WTC11 (cell line): ENCODE results near the gene ARVCF. TPM values are rescaled to one million over a fixed set of nuclear protein-coding genes. Genes with fewer than 3 reads are reported as not detected.

ENCODE experiments used
- ATAC-seq: fragments of 200-7000 bp; cut with Tn5 transposase; 2 replicates; pipeline ENCODE4 v1.10.0; 2021; ENCODE audit warnings: mild to moderate bottlenecking, moderate library complexity
- CTCF ChIA-PET: fragments of 300-600 bp; sonication (Branson Sonifier 250); formaldehyde crosslinking; loops from one replicate; lab custom pipeline; 2021; ENCODE audit warnings: antibody characterized with exemption; lab: Charles Lee
- POLR2A ChIA-PET: fragments of 350-600 bp; sonication (Branson Sonifier 250); formaldehyde crosslinking; loops from one replicate; lab custom pipeline; 2021; ENCODE audit warnings: antibody characterized with exemption; lab: Charles Lee
- DNase-seq: peaks from one replicate; pipeline ENCODE4 v3.0.0; 2021; ENCODE audit warnings: low spot score
- H3K27ac Mint-ChIP-seq: 2 replicates; pipeline ENCODE4 v1.8.0; 2021; ENCODE audit warnings: mixed read lengths
- H3K27me3 Mint-ChIP-seq: 2 replicates; pipeline ENCODE4 v1.8.0; 2021; ENCODE audit warnings: low read depth, mild to moderate bottlenecking, moderate library complexity, mixed read lengths
- H3K36me3 Mint-ChIP-seq: 2 replicates; pipeline ENCODE4 v1.8.0; 2021; ENCODE audit warnings: mixed read lengths
- H3K4me1 Mint-ChIP-seq: 2 replicates; pipeline ENCODE4 v1.8.0; 2022; ENCODE audit warnings: mixed read lengths
- H3K4me3 Mint-ChIP-seq: 2 replicates; pipeline ENCODE4 v1.8.0; 2021; ENCODE audit warnings: mild to moderate bottlenecking, moderate library complexity, mixed read lengths
- H3K9me3 Mint-ChIP-seq: 2 replicates; pipeline ENCODE4 v1.8.0; 2021; ENCODE audit warnings: mixed read lengths
- CREM ChIP-seq: sonication (generic); formaldehyde crosslinking; IDR thresholded peaks from 2 replicates; pipeline ENCODE4 v1.8.1; 2022; ENCODE audit warnings: mild to moderate bottlenecking, missing genetic modification reagents, moderate library complexity
- FOXP1 ChIP-seq: sonication (generic); formaldehyde crosslinking; IDR thresholded peaks from 2 replicates; pipeline ENCODE4 v1.8.0; 2022; ENCODE audit warnings: missing genetic modification reagents, mild to moderate bottlenecking, moderate library complexity, borderline replicate concordance
- KAT7 ChIP-seq: sonication (generic); formaldehyde crosslinking; IDR thresholded peaks from 2 replicates; pipeline ENCODE4 v1.8.1; 2023; ENCODE audit warnings: missing genetic modification reagents, mild to moderate bottlenecking, borderline replicate concordance
- SP1 ChIP-seq: sonication (generic); formaldehyde crosslinking; conservative IDR thresholded peaks from 2 replicates; pipeline ENCODE4 v1.8.1; 2022; ENCODE audit warnings: missing genetic modification reagents
- total RNA-seq: library from RNA; stranded (reverse); gene quantifications from 3 replicates; pipeline ENCODE4 v1.2.3, GENCODE V29; 2021
- TF ChIP-seq, protein P1 (sequence below): sonication (generic); formaldehyde crosslinking; IDR thresholded peaks from 2 replicates; pipeline ENCODE4 v1.8.1; 2023; ENCODE audit warnings: mild to moderate bottlenecking, missing genetic modification reagents
- TF ChIP-seq, protein P2 (sequence below): sonication (generic); formaldehyde crosslinking; IDR thresholded peaks from 2 replicates; pipeline ENCODE4 v1.8.1; 2023; ENCODE audit warnings: mild to moderate bottlenecking, missing genetic modification reagents, moderate library complexity
- TF ChIP-seq, protein P3 (sequence below): fragments of 250-450 bp; sonication (Bioruptor Pico); conservative IDR thresholded peaks from 2 replicates; pipeline ENCODE4 v1.9.0; 2021; ENCODE audit warnings: mild to moderate bottlenecking
- TF ChIP-seq, protein P4 (sequence below): sonication (generic); formaldehyde crosslinking; IDR thresholded peaks from 2 replicates; pipeline ENCODE4 v1.8.0; 2022; ENCODE audit warnings: mild to moderate bottlenecking, missing genetic modification reagents
- TF ChIP-seq, protein P5 (sequence below): fragments of 250-450 bp; sonication (Bioruptor Pico); IDR thresholded peaks from 2 replicates; pipeline ENCODE4 v1.9.0; 2021; ENCODE audit warnings: mild to moderate bottlenecking, borderline replicate concordance
- TF ChIP-seq, protein P6 (sequence below): fragments of 250-450 bp; sonication (Bioruptor Pico); IDR thresholded peaks from 2 replicates; pipeline ENCODE4 v2.1.2; 2022; ENCODE audit warnings: mild to moderate bottlenecking, moderate library complexity

ARVCF gene
- total RNA-seq, 1 experiment from 2014 or later = 65.4 TPM

DNA sequence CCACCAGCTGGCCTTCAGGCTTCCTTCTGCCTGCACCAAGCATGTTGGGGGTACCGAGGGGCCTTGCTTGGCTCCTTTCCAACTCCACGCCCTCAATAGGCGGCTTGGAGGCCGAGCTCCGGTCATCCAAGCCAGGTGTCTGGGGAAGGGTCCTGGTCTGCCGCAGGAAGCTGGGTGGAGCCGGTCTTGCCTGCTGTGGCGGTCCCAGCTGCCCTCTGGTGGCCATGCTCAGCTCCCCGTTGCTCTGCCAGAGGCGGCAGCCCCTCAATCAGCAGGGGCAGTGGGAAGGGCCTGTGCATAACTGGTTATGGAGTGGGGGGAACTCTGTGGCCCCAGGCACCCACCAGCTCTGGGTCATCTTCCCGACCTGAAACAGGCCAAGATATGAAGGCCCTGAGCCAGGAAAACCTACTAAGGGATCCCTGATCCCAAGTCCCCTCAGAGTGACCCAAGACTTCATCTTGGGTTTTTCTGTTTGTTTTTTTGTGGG, 3.2 kb downstream of the ARVCF start (continued):
- TF ChIP-seq, protein P1, sequence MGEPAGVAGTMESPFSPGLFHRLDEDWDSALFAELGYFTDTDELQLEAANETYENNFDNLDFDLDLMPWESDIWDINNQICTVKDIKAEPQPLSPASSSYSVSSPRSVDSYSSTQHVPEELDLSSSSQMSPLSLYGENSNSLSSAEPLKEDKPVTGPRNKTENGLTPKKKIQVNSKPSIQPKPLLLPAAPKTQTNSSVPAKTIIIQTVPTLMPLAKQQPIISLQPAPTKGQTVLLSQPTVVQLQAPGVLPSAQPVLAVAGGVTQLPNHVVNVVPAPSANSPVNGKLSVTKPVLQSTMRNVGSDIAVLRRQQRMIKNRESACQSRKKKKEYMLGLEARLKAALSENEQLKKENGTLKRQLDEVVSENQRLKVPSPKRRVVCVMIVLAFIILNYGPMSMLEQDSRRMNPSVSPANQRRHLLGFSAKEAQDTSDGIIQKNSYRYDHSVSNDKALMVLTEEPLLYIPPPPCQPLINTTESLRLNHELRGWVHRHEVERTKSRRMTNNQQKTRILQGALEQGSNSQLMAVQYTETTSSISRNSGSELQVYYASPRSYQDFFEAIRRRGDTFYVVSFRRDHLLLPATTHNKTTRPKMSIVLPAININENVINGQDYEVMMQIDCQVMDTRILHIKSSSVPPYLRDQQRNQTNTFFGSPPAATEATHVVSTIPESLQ (CRISPR knock-in tag) = no peak
- TF ChIP-seq KAT7 (CRISPR knock-in tag) (no peak), SP1 (CRISPR knock-in tag) (peak; percentile 49), FOXP1 (peak; percentile 48; the same call in 1 of the 2 replicates), CREM (CRISPR knock-in tag) (no peak)
- TF ChIP-seq, protein P2, sequence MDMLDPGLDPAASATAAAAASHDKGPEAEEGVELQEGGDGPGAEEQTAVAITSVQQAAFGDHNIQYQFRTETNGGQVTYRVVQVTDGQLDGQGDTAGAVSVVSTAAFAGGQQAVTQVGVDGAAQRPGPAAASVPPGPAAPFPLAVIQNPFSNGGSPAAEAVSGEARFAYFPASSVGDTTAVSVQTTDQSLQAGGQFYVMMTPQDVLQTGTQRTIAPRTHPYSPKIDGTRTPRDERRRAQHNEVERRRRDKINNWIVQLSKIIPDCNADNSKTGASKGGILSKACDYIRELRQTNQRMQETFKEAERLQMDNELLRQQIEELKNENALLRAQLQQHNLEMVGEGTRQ (CRISPR knock-in tag) = no peak
- TF ChIP-seq, protein P3, sequence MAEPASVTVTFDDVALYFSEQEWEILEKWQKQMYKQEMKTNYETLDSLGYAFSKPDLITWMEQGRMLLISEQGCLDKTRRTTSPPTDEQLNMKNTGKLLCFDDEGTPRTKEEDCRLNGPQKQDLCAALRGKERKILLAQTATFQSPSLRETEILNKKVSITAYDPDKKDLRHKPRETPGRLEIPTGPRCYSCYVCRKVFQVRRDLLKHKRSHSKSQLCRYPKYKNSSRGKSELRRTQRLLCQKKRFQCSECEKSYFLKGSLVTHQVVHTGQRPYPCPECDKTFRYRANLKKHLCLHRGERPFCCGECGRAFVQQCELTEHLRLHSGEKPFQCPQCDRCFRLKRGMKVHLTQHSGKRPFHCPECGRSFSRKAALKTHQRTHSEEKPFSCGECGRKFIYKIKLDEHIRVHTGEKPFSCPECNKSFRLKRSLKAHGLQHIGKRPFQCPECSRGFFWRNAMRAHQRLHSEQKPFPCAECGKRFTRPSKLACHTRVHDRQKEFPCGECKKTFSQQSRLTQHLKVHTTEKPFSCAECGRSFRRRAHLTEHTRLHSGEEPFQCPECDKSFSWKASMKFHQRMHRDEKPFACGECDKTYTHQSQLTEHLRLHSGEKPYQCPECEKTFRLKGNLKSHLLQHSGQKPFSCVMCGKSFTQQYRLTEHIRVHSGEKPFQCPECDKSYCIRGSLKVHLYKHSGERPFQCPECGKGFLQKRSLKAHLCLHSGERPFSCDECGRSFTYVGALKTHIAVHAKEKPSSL (CRISPR knock-in tag) = no peak
- TF ChIP-seq, protein P4, sequence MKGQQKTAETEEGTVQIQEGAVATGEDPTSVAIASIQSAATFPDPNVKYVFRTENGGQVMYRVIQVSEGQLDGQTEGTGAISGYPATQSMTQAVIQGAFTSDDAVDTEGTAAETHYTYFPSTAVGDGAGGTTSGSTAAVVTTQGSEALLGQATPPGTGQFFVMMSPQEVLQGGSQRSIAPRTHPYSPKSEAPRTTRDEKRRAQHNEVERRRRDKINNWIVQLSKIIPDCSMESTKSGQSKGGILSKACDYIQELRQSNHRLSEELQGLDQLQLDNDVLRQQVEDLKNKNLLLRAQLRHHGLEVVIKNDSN (CRISPR knock-in tag) = no peak
- TF ChIP-seq, protein P5, sequence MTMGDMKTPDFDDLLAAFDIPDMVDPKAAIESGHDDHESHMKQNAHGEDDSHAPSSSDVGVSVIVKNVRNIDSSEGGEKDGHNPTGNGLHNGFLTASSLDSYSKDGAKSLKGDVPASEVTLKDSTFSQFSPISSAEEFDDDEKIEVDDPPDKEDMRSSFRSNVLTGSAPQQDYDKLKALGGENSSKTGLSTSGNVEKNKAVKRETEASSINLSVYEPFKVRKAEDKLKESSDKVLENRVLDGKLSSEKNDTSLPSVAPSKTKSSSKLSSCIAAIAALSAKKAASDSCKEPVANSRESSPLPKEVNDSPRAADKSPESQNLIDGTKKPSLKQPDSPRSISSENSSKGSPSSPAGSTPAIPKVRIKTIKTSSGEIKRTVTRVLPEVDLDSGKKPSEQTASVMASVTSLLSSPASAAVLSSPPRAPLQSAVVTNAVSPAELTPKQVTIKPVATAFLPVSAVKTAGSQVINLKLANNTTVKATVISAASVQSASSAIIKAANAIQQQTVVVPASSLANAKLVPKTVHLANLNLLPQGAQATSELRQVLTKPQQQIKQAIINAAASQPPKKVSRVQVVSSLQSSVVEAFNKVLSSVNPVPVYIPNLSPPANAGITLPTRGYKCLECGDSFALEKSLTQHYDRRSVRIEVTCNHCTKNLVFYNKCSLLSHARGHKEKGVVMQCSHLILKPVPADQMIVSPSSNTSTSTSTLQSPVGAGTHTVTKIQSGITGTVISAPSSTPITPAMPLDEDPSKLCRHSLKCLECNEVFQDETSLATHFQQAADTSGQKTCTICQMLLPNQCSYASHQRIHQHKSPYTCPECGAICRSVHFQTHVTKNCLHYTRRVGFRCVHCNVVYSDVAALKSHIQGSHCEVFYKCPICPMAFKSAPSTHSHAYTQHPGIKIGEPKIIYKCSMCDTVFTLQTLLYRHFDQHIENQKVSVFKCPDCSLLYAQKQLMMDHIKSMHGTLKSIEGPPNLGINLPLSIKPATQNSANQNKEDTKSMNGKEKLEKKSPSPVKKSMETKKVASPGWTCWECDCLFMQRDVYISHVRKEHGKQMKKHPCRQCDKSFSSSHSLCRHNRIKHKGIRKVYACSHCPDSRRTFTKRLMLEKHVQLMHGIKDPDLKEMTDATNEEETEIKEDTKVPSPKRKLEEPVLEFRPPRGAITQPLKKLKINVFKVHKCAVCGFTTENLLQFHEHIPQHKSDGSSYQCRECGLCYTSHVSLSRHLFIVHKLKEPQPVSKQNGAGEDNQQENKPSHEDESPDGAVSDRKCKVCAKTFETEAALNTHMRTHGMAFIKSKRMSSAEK (CRISPR knock-in tag) = no peak

DNA sequence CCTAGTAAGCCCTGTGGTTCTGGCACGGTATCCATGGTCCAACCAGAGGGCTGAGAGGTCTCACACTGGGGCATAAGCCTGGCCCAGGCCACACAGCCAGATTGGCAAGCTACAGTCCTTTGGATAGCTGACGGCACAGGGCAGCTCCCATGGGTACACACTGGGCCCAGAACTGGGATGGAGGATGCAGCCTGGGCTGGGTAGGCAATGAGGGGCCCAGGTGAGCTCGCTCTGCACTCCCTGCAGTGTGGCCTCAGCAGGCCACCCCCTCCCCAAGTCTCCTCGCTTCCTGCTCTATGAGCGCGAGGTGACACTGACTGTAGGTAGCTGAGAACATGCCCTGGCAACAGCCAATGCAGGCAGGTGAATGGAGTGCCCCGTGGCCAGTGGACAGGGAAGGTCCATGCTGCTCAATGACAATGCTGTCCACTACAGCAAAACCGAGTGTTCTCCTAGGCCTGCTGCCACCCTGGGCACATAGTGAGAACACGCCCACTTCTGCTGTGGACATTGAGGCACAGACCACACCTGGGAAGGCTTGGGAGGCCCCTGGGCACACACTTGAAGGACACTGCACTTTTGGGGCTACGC, 3.8 kb downstream of the ARVCF start:
- Mint-ChIP-seq H3K27me3 (peaks cover 23% of the 10 kb centered on the region), H3K4me1 (peaks cover 8% of the 10 kb centered on the region), H3K9me3 (no peaks in the 10 kb centered on the region), H3K4me3 (no peak overlapping the region), H3K36me3 (no peaks in the 10 kb centered on the region), H3K27ac (no peak overlapping the region)
- 0 out of 2 replicates have a peak, but pooled peaks have one; percentile 65 for TF ChIP-seq FOXP1
- TF ChIP-seq, protein P6, sequence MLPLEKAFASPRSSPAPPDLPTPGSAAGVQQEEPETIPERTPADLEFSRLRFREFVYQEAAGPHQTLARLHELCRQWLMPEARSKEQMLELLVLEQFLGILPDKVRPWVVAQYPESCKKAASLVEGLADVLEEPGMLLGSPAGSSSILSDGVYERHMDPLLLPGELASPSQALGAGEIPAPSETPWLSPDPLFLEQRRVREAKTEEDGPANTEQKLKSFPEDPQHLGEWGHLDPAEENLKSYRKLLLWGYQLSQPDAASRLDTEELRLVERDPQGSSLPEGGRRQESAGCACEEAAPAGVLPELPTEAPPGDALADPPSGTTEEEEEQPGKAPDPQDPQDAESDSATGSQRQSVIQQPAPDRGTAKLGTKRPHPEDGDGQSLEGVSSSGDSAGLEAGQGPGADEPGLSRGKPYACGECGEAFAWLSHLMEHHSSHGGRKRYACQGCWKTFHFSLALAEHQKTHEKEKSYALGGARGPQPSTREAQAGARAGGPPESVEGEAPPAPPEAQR = no peak
- POLR2A ChIA-PET = interaction anchor here (1.1 kb wide), 2 partner anchors 26 to 50 kb away, joined by 4 read pairs; no protein-coding TSS in a partner anchor
- no peak for ATAC-seq
- CTCF ChIA-PET = interaction anchor here (0.6 to 6.5 kb wide), 25 partner anchors 10 to 282 kb away, joined by 3 to 181 read pairs (median 6); no protein-coding TSS in a partner anchor
- no peak for DNase-seq
